Measurements from ENCODE around the gene KCNN4. TPM values are rescaled to one million over a fixed set of nuclear protein-coding genes. Genes with fewer than 3 reads are reported as not detected.

The KCNN4 gene
- total RNA-seq, 1 experiment from 2014 or later: 92.7 TPM

DNA sequence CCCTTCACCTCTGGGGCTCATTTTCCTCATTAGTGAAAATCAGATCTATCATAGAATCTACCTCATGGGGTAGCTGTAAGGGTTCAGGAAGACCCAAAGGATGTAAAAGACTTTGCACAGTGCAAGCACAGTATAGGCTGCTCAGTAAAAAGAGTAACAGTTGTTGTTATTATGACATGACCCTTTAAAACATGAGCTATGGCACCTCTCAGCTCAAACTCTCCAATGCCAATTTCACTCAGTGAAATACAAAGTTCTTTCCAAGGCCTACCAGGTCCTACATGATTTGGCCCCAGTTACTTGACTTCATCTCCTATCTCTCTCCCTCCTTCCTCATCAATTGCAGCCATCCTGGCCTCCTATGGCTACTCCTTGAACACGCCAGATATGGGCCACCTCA lies 30.9 kb downstream of the KCNN4 start:
- H3K27me3 ChIP-seq (ENCODE audit: insufficient read depth, low read depth): no peaks in the 10 kb centered on the region
- H4K20me1 ChIP-seq (ENCODE audit: insufficient read depth): peaks cover 15% of the 10 kb centered on the region
- DNase-seq: no peak
- H3K79me2 ChIP-seq (ENCODE audit: low read depth): peaks cover 48% of the 10 kb centered on the region
- H3K9me2 ChIP-seq (ENCODE audit: insufficient read depth): no peaks in the 10 kb centered on the region
- intact Hi-C loops (cut with micrococcal nuclease; ENCODE audit: unreplicated experiment): no loop called here
- no peak overlapping the region for H3K27ac ChIP-seq
- POLR2A ChIA-PET (ENCODE audit: unreplicated experiment): no interaction called here
- H3K4me2 ChIP-seq: no peak overlapping the region
- CTCF ChIA-PET: no interaction called here
- TF ChIP-seq, protein P1, sequence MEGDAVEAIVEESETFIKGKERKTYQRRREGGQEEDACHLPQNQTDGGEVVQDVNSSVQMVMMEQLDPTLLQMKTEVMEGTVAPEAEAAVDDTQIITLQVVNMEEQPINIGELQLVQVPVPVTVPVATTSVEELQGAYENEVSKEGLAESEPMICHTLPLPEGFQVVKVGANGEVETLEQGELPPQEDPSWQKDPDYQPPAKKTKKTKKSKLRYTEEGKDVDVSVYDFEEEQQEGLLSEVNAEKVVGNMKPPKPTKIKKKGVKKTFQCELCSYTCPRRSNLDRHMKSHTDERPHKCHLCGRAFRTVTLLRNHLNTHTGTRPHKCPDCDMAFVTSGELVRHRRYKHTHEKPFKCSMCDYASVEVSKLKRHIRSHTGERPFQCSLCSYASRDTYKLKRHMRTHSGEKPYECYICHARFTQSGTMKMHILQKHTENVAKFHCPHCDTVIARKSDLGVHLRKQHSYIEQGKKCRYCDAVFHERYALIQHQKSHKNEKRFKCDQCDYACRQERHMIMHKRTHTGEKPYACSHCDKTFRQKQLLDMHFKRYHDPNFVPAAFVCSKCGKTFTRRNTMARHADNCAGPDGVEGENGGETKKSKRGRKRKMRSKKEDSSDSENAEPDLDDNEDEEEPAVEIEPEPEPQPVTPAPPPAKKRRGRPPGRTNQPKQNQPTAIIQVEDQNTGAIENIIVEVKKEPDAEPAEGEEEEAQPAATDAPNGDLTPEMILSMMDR (conservative IDR thresholded peaks at IDR 0.05): no peak
- H3K4me1 ChIP-seq (replicated peaks; ENCODE audit: insufficient read depth): peaks cover 24% of the 10 kb centered on the region
- no TSS peak for BruUV-seq (replicated peaks)
- no peaks in the 10 kb centered on the region for H3K9me3 ChIP-seq (ENCODE audit: insufficient read depth, low read depth)
- peaks cover 28% of the 10 kb centered on the region; the same call in 1 of the 2 replicates for H3F3A ChIP-seq (ENCODE audit: insufficient read depth, low read depth)
- peaks cover 49% of the 10 kb centered on the region for H3K36me3 ChIP-seq (ENCODE audit: low read depth)
- no peak overlapping the region for H2AFZ ChIP-seq
- H3K4me3 ChIP-seq: no peak overlapping the region

DNA sequence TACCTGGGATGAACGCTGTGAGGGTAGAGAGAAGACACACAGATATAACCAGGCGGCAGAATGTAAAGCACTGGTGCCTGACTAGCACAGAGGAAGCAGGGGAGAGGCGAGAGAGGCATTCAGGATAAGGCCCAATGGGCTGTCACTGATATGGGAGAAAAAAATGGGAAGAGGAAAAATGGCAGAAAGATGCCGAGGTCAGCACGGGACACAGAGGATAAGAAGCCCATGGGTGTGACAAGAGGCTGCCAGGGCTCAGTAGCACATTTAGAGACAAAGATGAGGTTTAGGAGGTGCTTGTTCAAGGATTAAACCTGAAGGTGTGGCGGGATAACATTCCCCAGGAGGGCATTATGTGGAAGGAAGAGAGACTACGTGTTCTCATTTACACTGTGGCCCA lies 31.6 kb downstream of the KCNN4 start:
- Histone ChIP-seq H2AFZ (no peak overlapping the region), H3K4me3 (no peak overlapping the region)

GRCh38 chr19:43748685-43749084 lies 32.1 kb downstream of the KCNN4 start:
- Histone ChIP-seq H3K9me2 (ENCODE audit: insufficient read depth) (no peaks in the 10 kb centered on the region), H2AFZ (no peak overlapping the region), H3F3A (ENCODE audit: insufficient read depth, low read depth) (peaks cover 21% of the 10 kb centered on the region; the same call in 1 of the 2 replicates), H3K4me2 (no peak overlapping the region), H3K36me3 (ENCODE audit: low read depth) (peaks cover 58% of the 10 kb centered on the region), H3K27ac (no peak overlapping the region), H3K9me3 (ENCODE audit: insufficient read depth, low read depth) (no peaks in the 10 kb centered on the region), H4K20me1 (ENCODE audit: insufficient read depth) (peaks cover 15% of the 10 kb centered on the region), H3K4me3 (no peak overlapping the region), H3K79me2 (ENCODE audit: low read depth) (peaks cover 42% of the 10 kb centered on the region), H3K27me3 (ENCODE audit: insufficient read depth, low read depth) (no peaks in the 10 kb centered on the region), H3K4me1 (replicated peaks; ENCODE audit: insufficient read depth) (peaks cover 23% of the 10 kb centered on the region)
- no TSS peak for BruUV-seq (replicated peaks)
- no peak for DNase-seq
- intact Hi-C loops (cut with micrococcal nuclease; ENCODE audit: unreplicated experiment): no loop called here
- CTCF ChIA-PET: no interaction called here
- POLR2A ChIA-PET (ENCODE audit: unreplicated experiment): no interaction called here
- no peak for TF ChIP-seq EZH2 (IDR thresholded peaks at IDR 0.05; ENCODE audit: low read depth)
- TF ChIP-seq, protein P1 (conservative IDR thresholded peaks at IDR 0.05): no peak

More for the DNA sequence above, 31.6 kb downstream of the KCNN4 start:
- DNase-seq: no peak
- Histone ChIP-seq H3F3A (ENCODE audit: insufficient read depth, low read depth) (peaks cover 26% of the 10 kb centered on the region; the same call in 1 of the 2 replicates), H3K79me2 (ENCODE audit: low read depth) (peaks cover 46% of the 10 kb centered on the region), H4K20me1 (ENCODE audit: insufficient read depth) (peaks cover 15% of the 10 kb centered on the region), H3K4me1 (replicated peaks; ENCODE audit: insufficient read depth) (peaks cover 24% of the 10 kb centered on the region), H3K9me3 (ENCODE audit: insufficient read depth, low read depth) (no peaks in the 10 kb centered on the region), H3K36me3 (ENCODE audit: low read depth) (peaks cover 54% of the 10 kb centered on the region), H3K4me2 (no peak overlapping the region), H3K27ac (no peak overlapping the region), H3K9me2 (ENCODE audit: insufficient read depth) (no peaks in the 10 kb centered on the region), H3K27me3 (ENCODE audit: insufficient read depth, low read depth) (no peaks in the 10 kb centered on the region)
- ChIA-PET CTCF (no interaction called here), POLR2A (ENCODE audit: unreplicated experiment) (interaction anchor here (0.5 kb wide), 1 partner anchor 18 kb away, joined by 3 read pairs; no protein-coding TSS in a partner anchor)
- TF ChIP-seq, protein P1 (conservative IDR thresholded peaks at IDR 0.05): no peak
- no peak for TF ChIP-seq EZH2 (IDR thresholded peaks at IDR 0.05; ENCODE audit: low read depth)
- BruUV-seq (replicated peaks): no TSS peak
- intact Hi-C loops (cut with micrococcal nuclease; ENCODE audit: unreplicated experiment): no loop called here
